HG03469 (cell line): ENCODE data around the gene FERMT1.
"Not testable (repeated sequence)": the region's sequence is repeated elsewhere in the genome, so short reads cannot be mapped to it uniquely, and the experiment has no call there.

Experiments used
- ATAC-seq: cut with Tn5 transposase; IDR thresholded peaks from one replicate; pipeline ENCODE4 v1.9.1; 2021; ENCODE audit warnings: mild to moderate bottlenecking, moderate library complexity, moderate number of reproducible peaks; ENCODE audit not compliant: unreplicated experiment

FERMT1 gene

GRCh38 chr20:6041808-6042265 lies 81.0 kb downstream of the FERMT1 start:
- ATAC-seq = no peak

DNA sequence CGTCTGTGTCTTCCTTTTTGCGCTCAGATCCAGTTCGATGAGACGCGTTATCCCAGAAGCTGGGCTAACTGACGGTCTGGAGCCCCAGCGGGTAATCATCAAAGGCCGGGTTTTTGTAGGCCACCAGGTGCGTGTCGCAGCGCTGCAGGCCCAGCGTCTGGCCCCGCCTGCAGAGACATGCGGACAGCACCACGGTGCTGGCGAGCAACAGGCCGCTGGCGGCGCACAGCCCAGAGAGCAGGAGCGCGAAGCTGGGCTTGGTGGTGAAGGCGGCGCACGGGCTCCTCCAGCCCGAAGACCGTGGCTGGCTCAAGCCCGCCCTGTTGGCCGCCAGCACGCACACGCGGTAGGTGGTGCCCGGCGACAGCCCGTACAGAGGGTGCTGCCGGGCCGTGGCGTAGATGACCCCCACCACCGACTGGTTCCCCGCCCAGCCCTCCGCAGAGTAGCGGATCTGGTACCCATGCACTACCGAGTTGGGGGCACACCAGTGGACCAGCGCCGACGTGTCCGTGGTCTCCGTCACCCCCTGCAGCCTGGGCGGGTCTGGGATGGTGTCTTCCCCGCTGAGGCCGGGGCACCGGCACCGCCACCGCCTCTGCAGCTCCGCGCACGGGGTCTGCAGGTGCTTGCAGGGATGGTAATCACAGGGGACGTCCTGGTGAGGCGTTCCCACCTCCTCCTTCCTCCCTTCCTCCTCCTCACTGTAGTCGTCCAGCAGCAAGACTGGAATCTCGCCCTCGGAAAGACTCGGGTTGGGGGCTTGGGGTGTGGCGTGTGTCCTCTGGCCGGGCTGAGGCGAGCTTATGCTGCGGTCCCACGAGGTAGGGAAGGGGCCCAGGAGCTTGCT lies 81.6 kb downstream of the FERMT1 start:
- ATAC-seq = no peak

DNA sequence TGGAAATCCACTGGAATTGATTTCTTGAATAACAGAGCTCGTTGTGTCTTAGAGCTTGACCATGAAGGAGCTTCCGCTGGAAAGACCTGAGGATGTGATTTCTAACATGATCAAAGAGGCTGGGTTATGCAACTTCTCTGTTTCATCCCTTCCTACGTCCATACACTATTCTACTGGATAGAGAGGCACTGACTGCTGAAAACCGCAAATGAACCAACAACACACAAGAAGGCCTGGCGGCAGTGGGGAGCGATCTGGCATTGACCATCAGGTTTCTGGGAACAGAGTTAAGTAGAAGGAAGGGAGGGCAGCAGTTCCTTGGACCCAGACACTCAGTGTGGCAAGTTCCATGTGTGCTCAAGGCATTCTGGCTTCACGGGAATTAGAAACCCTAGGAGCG lies 82.3 kb downstream of the FERMT1 start:
- no peak for ATAC-seq

DNA sequence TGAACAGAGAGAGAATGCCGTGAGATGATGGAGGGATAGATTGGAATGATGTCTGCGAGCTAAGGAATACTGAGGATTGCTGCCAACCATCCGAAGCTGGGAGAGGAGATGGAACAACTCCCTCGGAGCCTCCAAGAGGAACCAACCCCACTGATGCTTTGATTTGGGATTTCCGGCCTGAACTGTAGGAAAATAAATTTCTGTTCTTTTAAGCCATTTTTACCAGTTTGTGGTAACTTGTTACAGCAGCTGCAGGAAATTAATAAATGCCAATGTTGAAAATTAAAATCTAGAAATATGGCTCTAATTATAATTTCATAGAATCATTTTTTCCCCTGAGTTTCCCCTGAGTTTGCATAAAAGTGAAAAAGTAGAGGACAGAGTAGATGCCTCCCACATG lies 83.1 kb downstream of the FERMT1 start:
- ATAC-seq = no peak

DNA sequence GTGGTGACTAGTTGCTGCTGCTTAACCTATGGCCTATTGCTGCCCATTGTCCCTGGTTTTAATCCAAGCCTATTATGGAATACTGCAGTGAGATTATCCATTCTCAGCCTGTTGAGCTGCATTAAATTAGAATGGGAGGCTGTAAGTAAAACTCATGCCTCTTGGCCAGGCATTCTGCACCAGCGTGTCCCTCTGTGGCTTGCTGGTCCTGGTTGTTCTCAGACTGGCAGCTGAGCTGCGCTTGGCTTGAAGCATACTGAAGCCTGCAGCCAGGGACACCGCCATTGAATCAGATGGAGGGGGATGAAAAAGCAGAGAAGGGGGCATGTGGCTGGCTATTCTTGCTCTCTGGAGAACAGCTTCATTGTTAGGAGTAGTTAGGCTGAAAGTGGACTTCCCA lies 84.6 kb downstream of the FERMT1 start:
- no peak for ATAC-seq

- ATAC-seq = no peak
Measured at GRCh38 chr20:6037082-6037481, 85.7 kb downstream of the FERMT1 start.

DNA sequence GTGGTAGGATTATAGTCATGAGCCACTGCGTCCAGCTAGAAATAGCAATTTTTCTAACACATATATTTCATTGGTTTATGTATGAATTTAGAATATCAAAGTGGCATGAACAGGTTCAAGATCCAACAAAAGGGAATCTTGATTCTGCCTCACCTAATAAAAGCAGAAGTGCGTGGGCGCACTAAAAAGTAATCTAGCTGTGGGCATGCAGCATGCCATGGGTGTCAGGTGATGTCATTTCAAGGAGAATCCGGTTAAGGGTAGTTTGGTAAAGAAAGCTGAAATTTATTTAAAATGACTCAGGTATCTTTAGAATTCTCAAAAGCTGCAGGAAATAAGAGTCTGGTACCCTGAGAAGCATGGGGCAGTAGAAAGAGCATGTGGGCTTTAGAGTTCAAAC lies 86.6 kb downstream of the FERMT1 start:
- ATAC-seq = no peak

DNA sequence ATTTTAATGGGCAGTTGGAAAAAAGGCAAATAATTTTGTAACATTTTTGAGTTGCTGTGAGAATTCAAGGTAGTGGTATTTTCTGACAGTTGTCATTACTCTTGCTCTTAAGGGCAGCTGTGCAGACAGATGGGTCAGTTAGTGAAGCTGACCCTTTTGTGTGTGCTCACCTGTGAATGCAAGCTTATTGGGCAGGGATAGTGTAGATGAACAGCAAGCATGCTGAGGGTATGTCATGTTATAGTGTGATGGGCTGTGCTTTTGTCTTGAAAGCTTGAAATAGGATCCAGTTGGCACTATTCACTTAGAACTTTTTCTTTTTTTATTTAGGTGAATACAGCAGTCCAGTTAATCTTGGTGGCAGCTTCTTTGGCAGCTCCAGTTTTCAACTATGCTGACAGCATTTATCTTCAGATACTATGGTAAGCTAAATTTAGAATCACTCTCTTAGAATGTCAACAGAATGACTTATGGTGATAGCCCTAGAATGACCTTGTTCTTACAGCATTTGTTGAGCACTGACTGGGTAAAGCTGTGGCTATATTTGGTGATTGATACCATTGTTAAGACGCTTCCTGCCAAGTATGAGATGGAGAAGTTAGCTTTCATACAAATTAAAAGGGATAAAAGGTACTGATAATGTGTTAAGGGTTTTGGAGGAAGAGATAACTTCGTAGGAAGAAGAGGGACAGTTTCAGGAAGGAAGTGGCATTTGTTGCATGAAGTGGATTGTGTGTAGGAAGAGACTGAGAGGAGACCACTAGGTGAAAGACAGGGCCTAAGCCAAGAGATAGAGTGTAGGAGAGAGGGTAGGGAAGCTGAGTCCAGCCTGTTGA lies 88.5 kb downstream of the FERMT1 start:
- ATAC-seq = no peak

- ATAC-seq = not testable (repeated sequence)
Measured at GRCh38 chr20:6032907-6033306, 89.9 kb downstream of the FERMT1 start.

DNA sequence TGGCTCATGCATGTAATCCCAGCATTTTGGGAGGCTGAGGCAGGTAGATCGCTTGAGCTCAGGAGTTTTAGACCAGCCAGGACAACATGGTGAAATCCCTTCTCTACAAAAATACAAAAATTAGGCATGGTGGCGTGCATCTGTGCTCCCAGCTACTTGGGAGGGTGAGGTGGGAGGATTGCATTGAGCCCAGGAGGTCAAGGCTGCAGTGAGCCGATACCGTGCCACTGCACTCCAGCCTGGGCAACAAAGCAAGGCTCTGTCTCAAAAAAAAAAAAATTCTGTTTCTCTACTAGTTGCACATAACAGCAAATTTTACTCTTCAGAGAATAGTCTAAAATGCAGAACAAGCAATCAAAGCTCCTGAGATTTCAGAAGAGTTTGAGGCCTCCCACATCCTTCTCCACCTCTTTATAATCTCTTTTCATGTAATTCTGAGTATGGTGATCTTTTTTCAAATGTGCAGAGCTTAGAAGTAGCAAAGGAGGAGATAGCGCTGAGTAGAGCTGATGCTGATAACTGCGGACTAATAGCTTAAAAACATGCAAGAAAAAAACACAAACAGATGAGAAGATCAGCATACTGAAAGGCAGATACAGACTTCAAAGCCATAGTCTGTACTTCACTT lies 92.3 kb downstream of the FERMT1 start:
- no peak for ATAC-seq

GRCh38 chr20:6029538-6029937 lies 93.3 kb downstream of the FERMT1 start:
- ATAC-seq = no peak

- no peak for ATAC-seq
Measured at GRCh38 chr20:6028818-6029217, 94.0 kb downstream of the FERMT1 start.

DNA sequence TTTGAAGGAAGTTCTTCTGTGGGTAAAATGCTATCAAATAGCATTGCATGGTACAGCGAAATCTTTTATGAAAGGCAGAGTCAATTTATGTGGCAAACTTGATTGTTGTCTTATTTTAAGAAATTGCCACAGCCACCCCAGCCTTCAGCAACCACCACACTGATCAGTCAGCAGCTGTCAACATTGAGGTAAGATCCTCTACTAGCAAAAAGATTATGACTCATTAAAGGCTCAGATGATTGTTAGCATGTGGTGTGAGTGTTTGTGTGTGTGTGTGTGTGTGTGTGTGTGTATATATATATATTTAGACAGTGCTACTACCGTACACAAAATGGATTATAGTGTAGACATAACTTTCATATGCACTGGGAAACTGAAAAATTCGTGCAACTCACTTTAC lies 96.8 kb downstream of the FERMT1 start:
- no peak for ATAC-seq
